Urothelium cell line (cell line): ENCODE measurements around the gene KCNMB2.

ENCODE experiments used
- DNase-seq: peaks from one replicate; pipeline ENCODE4 v3.0.0; 2011; ENCODE audit warnings: low spot score, mixed read lengths
- FAIRE-seq: peaks from 2 replicates; lab custom pipeline; 2011; peaks lifted over from hg19 to GRCh38; lab: Jason Lieb, UNC

KCNMB2 gene

GRCh38 chr3:178685591-178685906, 149.3 kb downstream of the KCNMB2 start:
- FAIRE-seq, result no peak

GRCh38 chr3:178686826-178687225, 150.6 kb downstream of the KCNMB2 start:
- no peak for FAIRE-seq
- DNase-seq, result no peak

More at GRCh38 chr3:178685591-178685906, 149.3 kb downstream of the KCNMB2 start:
- no peak for DNase-seq

DNA sequence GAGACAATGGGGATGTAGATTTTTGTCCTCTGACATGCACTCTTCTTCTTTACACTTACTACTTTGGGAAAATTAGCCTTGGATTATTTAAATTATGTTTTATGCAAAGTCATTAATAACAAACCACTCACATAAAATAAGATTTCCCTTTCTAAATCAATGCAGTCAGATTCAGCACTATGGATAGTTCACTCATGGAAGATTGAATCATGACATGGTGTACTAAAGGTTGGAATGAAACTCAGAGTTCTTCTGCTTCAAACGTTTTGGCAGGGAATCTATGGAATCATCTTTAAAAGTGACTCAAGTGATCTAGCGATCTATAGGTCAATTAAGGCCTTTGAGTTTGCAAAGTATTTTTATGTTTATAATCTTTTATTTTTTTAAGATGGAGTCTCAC, 154.3 kb downstream of the KCNMB2 start:
- FAIRE-seq (no peak), DNase-seq (no peak)

GRCh38 chr3:178699364-178699763, 163.1 kb downstream of the KCNMB2 start:
- FAIRE-seq (no peak), DNase-seq (no peak)

GRCh38 chr3:178699810-178700209, 163.6 kb downstream of the KCNMB2 start:
- no peak for FAIRE-seq
- DNase-seq, result no peak

DNA sequence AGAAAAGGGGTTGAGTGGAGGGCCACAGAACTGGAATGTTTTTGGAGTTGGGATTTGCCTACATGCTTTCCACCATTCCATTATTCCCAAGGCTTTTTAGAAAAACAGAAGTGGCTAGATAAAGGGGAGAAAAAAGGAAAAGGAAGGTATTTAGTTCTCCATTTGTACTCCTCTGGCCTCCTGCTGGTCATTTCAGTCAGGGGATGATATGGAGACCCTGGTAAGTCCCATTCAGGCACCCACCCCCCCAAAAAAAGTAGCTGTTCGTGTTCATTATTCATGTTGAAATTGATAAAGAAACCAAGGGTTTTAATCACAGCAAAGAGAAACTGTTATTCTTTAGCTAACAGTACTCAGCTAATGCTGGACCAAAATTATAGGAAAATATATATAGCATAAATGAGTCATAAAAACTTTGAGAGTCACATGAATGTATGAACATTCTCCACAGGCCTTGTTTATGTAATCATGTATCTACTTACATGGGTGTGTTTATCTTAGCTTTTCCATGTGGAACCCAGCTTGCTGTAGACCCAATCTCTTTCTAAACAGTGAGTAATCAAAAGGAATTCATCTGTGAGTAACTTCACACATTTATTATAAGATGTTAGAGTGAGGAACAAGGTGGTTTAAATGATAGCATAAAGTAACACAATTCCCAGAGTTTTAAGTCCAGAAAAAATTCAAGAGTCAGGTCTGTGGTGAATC, 167.2 kb downstream of the KCNMB2 start:
- DNase-seq (no peak), FAIRE-seq (no peak)

DNA sequence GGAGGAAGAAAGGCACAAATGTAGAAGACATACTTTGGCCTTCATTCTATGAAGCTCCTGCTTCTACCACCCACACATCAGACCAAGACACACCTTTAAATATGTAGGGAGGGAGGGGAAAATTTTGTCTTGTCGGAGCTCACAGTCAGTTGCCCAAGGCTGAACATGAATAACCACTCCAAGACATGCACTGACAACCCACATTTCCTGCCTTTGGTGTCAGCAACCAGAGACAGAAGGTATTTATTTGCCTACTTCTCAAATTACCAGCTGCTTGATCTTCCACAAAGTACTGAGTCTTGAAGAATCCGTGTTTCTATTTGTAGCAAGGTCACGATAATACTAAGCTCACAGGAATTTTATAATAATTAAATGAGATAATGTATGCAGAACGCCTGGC, 169.7 kb downstream of the KCNMB2 start:
- no peak for FAIRE-seq
- peak; percentile 8 for DNase-seq

DNA sequence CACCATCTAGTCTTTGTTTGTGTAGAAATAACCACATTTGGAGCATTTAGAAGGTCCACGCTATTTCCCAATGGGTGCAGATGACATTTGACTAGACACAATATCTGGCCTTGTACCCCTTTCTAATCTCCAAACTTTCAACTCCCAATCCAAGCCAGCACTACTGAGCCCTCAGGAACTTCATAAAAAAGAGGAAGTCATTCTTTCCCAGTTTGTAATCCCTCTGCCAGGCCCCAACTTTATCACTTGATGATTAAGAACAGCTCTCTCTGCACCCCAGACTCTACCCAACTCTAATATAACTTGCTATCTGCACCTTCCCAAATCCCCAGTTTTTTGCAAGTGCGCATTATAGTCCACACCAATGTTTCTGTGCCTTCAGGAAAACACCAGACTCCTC, 170.2 kb downstream of the KCNMB2 start:
- FAIRE-seq (no peak), DNase-seq (no peak)

DNA sequence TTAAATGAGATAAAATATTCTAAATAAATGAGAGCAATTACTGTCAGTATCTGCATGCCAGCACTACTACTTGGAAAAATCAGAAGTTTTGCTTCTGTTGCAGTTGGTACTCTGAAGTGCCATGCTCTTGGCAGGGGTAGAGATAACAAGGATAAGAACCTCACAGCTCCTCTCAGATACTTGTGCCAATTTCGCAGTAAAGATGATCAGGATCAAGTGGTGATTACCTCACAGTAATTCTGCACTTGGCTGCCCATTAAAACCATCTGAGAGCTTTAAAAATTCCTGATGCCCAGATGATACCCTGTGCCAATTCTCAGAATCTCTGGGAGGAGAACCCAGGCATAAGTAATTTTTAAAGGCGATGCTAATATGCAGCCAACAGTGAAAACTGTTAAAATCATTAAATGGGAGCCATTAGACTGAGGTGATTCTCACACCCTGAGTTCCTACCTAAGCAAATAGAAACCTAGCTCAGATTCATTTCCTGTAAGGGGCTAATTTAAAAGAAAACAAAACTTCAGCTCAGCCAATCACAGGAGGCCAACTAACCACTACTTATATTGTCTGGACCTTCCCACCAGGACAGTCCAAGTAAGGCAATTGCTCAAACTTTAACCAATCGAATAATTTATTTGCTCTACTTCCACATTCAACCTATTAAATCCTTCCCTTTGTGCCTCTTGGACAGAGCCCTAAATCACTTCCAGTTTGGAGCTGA, 171.2 kb downstream of the KCNMB2 start:
- FAIRE-seq (no peak), DNase-seq (no peak)

- DNase-seq (no peak), FAIRE-seq (no peak)
Measured at GRCh38 chr3:178709051-178709450, 172.8 kb downstream of the KCNMB2 start.

DNA sequence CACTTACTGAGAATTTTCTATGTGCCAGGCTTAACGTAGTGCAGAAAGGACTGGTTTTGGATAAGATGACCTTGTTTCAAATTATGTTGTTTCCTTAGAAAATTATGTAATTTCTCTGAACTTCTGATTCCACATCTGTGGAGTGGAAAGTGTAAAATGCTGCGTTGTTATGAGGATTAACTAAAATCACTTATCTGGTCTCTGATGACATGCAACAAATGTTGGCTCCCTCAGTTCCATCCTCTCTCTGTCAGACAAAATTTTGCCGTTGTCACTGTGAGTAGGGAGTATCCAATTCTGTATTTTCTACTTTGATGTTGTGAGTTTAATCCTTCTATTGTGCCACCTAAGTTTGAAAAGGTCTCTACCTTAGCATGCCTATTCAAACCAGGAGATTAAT, 175.5 kb downstream of the KCNMB2 start:
- no peak for FAIRE-seq
- no peak for DNase-seq

GRCh38 chr3:178712247-178712646, 176.0 kb downstream of the KCNMB2 start:
- DNase-seq (no peak), FAIRE-seq (no peak)

- FAIRE-seq (no peak), DNase-seq (no peak)
Measured at GRCh38 chr3:178714925-178715832, 178.9 kb downstream of the KCNMB2 start.

DNA sequence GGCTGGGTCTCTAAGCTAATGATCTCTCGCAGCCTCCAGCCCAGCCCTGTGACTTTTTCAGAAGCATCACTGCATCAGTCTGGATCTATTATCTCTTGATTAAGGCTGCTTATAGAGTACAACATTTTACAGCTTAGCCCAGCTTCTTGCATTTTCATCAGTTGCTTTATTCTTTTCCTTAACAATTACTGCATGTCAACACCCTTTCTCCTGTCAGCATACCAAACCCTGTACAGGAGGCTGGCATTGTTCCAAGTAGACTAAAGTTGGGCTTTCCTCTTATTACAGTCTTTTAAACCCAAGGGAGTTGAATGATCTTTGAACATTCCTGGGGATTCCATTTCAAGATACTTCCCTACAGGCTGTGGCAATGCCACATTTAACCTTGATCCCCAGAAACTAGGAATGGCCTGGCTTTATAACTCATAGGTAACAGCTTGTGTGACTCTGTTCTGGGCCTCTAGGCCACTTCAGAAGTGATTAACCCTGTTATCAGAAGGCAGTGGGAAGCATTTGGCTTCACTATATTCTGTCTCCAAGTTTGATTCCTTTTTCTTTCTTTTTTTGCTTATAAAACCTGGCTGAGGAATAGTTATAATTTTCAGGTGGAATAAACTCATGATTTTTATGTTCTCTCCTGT, 182.9 kb downstream of the KCNMB2 start:
- FAIRE-seq, result no peak
- DNase-seq, result no peak

DNA sequence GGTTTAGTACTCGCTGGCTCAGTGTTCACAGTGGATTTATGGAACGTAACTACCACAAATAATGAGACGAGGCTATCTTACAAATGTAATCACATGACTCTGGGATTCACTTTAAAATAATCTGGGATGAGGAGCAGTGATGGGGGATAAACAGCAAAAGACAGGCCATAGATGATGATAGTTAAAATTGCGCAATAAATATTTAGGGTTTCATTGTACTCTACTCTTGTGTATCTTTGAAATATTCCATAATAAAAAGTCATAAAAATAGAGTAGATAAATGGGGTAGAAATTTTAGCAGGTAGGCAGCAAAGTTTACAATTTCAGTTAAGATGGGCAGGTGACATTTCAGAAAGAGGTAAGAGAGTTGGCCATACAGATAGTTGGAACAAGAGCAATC, 196.6 kb downstream of the KCNMB2 start:
- no peak for FAIRE-seq
- DNase-seq, result no peak

DNA sequence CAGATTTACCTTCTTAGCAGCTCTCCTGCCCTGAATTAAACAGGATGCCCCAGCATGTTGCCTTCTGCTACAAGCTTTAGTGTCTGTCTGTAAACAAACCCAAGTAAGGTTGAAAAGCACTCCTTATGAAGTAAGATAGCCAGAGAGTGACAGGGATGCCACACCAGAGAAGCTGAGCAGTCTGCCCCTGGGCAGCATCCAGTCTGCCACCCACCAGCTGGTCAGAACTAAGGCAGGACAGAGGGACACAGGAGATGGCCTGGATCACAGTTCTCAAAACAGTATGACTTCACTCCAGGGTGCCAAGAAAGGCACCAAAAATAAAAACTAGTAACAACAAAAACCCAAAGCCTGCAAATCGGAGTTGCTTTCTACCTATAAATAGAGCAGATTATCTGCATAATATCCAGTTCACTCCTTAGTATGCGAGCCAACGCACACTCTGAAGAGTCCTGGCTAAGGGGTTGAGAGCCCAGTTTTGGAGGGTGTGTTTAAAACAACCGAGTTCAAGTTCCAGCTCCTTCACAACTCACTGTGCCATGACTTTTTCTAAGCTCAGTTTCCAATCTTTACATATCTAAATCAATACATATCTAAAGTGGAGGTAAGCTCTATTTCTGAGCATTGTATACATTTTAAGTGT, 198.9 kb downstream of the KCNMB2 start:
- no peak for DNase-seq
- FAIRE-seq, result no peak

DNA sequence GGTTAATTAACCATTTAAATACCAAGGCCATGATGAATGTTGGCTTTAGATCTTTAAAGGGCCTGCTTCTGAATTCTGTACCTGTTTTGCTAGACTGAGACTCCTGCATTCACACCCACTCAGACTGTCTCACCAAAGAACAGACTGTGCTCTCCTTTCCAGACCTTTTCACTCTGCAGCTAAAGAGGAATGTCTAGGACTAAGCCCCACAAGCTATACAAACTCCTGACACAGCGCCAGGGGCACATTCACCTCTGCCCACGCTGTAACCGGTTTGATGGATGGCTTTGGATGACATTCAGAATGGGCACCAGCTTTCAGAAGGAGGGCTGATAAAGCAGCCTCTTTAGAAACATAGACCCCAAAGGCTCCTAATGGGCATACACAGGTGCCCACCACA, 200.1 kb downstream of the KCNMB2 start:
- no peak for DNase-seq
- FAIRE-seq, result no peak

DNA sequence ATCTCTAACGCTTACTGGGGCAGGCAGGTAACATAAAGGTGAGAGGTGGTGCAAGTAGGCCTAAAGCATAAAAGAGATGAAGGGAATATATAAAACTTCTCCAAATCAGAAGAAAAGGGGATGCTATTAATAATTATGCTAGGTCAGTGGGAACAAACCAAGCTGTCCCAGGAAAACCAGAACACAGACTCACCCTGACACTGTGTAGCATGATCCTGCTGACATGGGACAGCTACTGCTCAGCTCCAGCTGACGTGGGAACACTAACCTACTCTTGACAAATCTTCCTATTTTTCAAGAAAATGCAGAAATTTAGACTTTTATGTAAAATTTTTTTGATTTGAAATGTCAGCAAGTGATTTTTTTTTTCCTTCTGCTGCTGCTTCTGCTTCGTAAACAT, 203.5 kb downstream of the KCNMB2 start:
- DNase-seq (no peak), FAIRE-seq (no peak)

- no peak for FAIRE-seq
- DNase-seq, result no peak
Measured at GRCh38 chr3:178741020-178741419, 204.8 kb downstream of the KCNMB2 start.

- FAIRE-seq, result no peak
- no peak for DNase-seq
Measured at GRCh38 chr3:178743297-178743696, 207.1 kb downstream of the KCNMB2 start.
